GM21786 (cell line): ENCODE data around the gene RNF144A.

ENCODE experiments used
- ATAC-seq: cut with Tn5 transposase; IDR thresholded peaks from one replicate; pipeline ENCODE4 v1.9.1; 2021; ENCODE audit not compliant: unreplicated experiment

Gene RNF144A

GRCh38 chr2:7041421-7041820 is 124.2 kb downstream of the RNF144A start:
- ATAC-seq: no peak

- ATAC-seq: no peak
Observed at GRCh38 chr2:7043690-7044089, 126.5 kb downstream of the RNF144A start.

GRCh38 chr2:7044253-7045250 is 127.3 kb downstream of the RNF144A start:
- peak; percentile 75 for ATAC-seq

- ATAC-seq: no peak
Observed at GRCh38 chr2:7045601-7046590, 128.7 kb downstream of the RNF144A start.

- ATAC-seq: no peak
Observed at GRCh38 chr2:7047661-7048060, 130.4 kb downstream of the RNF144A start.

DNA sequence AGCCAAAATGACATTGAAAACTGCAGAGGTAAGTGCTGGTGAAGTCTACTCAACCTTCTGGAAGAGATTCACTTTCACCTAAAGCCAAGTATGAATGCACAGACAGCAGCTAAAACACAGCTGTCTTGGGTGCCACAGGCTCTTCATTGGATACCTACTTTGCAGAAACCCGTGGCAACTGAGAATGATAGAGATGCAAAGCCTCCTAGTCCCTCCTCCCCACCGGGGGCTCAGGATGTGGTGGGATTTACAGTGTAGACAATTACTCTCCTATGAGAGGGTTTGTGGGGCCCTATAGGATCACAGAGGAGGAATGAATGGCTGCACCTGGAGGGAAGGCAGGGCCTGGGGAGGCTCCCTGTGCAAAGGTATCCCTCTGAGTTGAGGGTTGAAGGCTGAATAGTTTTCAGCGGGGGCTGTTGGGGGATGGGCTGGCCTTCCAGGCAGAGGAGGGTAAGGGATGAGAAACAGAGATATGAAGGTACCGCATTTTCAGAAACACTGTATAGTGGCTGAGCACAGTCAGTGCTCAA is 131.6 kb downstream of the RNF144A start:
- no peak for ATAC-seq

- ATAC-seq: peak; percentile 92
Observed at GRCh38 chr2:7052404-7052803, 135.2 kb downstream of the RNF144A start.

DNA sequence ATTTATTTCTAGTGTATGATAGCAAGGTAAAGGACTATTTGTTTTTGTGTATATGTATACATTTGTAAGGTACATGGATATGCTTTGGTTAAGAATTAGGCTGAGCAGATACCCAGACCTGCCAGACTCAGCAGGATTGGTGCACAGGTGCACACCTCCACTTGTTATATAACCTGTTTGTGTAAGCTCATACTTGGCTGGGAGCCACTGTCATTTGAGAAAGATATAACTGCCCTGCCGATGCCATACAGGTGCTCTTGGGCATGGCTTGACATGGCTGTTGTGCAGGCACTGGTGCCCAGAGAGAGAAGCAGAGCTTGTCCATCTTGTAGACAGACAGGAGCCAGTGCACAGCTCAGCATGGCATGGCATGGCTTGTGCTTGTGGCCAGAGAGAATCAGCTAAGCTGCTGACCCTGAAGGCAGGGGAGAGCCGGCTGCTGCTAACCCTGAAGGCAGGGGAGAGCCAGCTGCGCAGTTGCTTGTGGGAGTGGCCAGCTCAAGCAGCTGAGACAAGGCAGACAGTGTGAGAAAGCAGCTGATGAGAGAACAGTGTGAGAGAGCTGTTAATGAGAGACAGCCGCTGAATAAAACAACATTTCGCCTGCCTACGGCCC is 136.5 kb downstream of the RNF144A start:
- no peak for ATAC-seq

GRCh38 chr2:7057865-7058400 is 140.7 kb downstream of the RNF144A start:
- ATAC-seq: peak; percentile 68

DNA sequence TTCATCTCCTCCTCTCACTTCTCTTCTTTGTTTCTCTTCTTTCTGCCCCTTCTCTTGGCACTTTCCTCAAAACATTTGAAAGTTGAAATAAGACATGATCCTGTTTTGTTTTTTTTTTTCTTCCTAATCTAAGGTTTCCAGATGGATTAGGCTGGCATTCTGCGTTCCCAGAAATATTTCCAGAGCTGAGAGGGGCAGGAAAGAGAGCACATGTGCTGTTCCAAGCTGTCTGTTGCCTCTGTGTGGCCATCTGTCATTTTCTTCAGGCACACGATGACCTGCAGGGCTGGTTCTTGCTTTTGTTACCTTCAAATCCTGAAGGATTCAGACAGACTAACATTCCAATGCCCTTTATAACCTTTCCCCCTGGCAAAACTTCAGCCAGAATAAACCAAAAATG is 142.9 kb downstream of the RNF144A start:
- no peak for ATAC-seq

DNA sequence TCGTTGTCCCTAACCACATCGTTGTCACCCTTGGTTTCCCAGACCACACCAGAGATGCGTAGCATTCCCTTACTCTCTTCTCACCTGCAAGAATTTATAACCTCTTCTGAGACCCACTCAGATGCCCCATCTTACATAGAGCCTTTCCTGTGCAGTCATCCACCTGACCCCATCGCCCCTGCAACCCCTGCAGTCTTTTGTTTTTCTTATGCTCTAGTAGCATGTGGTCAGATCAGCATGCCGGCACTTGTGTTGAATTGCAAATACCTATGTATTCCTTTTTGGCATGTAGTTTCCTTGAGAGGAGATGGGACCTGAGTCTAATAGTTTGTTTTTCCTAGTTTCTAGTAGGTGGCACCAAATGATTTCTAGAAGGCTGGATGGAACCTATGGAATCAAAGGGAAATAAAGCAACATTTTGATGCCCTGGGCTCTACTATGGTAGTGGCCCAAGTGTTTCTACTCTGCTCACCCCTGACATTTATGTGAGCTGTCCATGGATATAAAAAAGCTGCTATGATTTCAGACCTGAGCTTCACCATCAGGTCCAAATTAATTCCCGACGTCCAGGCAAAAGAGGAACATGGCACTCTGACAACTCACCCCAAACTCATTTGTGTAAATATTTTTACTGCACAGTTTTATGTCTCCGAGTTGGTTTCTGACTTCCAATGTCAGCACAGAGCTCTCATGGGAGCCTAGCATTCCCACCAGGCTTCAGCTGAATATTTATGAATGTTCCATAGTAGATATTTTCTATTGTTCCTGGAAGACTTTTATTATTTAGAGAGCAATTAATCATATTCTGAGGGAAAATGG is 143.6 kb downstream of the RNF144A start:
- no peak for ATAC-seq

- ATAC-seq: no peak
Observed at GRCh38 chr2:7061450-7061789, 144.2 kb downstream of the RNF144A start.

DNA sequence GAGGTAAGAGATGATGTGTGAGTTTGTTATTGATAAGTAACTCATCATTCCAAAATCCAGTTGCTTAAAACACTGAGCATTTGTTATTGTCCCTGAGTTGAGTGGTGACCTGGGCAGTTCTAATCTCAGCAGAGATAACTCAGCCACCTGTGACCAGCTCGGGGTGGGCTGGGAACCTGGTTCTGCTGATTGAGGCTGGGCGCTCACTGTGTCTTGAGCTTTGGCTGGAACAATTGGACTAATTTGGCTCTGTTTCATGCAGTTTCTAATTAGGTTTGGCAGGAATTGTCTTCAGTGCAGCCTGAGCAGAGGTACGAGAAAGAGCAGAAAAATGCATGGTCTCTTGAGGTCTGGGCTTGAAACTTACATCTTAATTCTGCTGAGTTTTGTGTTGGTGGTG is 144.7 kb downstream of the RNF144A start:
- ATAC-seq: no peak

GRCh38 chr2:7063789-7064188 is 146.6 kb downstream of the RNF144A start:
- no peak for ATAC-seq

DNA sequence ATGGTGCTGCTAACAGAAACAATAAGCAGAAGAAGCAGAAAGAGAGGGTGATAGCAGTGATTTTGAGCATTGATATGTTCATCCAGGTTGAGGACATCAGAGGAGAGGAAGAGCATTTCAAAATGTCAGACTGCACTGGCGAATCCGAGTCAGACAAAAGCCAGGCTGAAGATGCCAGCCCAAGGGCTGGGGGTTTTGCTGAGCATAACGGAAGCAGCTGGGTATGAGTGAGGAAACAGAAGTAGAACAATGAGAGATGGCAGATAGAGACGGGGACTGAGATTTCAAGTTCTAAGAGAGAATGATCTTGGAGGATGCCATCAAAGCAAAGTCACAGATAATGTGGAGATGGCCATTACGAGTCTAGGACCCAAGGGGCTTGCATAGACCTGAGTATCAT is 151.2 kb downstream of the RNF144A start:
- no peak for ATAC-seq

DNA sequence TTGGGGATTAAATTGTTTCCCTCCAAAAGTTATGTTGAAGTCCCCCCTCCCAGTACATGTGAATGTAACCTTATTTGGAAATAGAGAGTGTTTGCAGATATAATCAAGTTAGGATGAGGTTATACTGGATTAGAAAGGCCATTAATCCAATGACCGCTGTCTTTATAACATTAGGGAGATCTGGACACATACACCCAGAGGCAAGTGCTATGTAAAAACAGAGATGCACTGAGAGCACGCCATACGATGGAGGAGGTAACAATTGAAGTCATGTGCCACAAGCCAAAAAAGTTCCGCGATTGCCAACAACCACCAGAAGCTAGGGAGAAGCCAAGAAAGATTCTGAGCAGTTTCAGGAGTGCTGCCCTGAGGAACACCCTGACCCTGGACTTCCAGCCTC is 153.3 kb downstream of the RNF144A start:
- no peak for ATAC-seq

GRCh38 chr2:7071154-7071553 is 153.9 kb downstream of the RNF144A start:
- no peak for ATAC-seq

- ATAC-seq: no peak
Observed at GRCh38 chr2:7071916-7072556, 154.8 kb downstream of the RNF144A start.

DNA sequence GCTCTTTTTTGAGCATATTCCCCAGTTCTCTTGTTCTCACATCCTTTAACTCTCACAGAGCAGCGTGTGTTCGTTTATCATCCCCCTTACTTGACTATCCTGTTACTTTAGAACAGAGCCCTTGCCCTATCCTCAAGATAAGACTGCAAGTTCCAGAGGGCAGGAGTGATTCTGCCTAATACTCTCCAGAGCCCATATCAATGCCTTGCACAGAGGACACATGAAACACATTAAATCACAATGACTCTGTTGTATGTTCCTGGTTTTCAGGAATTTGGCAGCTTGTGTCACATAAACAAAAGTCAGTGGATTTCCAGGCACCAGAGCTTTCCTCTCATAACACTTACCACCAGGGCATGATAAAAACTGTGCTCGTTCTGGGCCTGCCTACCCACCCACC is 156.7 kb downstream of the RNF144A start:
- ATAC-seq: no peak
